Skin epidermis (tissue), 12 donors: ENCODE measurements around the gene NUMA1.

Source experiments
- H3K27ac ChIP-seq, 21 experiments: fragments of 200-600 bp; sonication (generic) in 11 of 21; one replicate each; pipeline ENCODE4 v1.5.0; 2020; ENCODE audit warnings: mild to moderate bottlenecking in 3 of 21, inconsistent platforms in 2 of 21, moderate library complexity in 2 of 21
- H3K4me3 ChIP-seq, 7 experiments: fragments of 200-600 bp; sonication (generic) in 2 of 7; one replicate each; pipeline ENCODE4 v1.5.0; 2020; ENCODE audit warnings: inconsistent platforms in 2 of 7, mild to moderate bottlenecking in 2 of 7, moderate library complexity in 1 of 7

Gene NUMA1

DNA sequence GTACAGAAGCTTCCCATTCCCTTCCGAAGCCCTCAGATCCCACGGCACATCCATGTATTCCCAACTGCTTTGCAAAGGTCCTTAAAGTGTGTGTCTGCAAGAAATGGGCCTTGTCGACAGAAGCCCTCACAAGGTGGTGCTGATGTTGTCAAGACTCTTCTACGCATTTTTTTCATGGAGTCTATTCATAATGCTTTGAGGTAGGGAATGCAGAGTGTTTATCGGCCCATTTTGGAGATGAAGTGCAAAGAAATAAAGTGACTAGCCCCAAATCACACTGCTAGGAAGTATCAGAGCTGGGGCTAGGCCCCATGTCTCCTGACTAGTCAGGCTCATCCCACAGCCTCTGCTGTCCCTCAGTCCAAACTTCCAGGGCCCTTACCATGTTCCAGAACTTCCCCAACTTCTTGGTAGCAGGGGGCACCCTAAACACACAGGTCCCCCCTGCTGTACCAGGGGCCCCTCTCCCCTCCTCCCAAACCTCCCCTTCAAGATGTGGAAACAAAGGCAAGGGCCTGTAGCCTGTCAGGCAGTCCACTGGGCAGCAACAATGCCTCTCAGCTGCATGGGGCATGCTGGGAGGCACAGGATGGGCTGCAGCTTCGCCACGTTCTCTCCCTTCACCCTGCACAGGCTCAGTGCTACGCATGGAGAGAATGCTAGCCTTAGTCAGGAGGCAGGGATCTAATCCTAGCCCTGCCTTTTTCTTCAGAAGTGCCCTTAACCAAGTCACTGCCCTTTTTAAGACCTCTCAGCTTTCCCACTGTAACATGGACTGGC, 73.8 kb downstream of the NUMA1 start:
- Histone ChIP-seq H3K4me3 (no peak overlapping the region), H3K27ac (peak overlapping the region in 2 of 21 experiments; percentile 1 to 6)

DNA sequence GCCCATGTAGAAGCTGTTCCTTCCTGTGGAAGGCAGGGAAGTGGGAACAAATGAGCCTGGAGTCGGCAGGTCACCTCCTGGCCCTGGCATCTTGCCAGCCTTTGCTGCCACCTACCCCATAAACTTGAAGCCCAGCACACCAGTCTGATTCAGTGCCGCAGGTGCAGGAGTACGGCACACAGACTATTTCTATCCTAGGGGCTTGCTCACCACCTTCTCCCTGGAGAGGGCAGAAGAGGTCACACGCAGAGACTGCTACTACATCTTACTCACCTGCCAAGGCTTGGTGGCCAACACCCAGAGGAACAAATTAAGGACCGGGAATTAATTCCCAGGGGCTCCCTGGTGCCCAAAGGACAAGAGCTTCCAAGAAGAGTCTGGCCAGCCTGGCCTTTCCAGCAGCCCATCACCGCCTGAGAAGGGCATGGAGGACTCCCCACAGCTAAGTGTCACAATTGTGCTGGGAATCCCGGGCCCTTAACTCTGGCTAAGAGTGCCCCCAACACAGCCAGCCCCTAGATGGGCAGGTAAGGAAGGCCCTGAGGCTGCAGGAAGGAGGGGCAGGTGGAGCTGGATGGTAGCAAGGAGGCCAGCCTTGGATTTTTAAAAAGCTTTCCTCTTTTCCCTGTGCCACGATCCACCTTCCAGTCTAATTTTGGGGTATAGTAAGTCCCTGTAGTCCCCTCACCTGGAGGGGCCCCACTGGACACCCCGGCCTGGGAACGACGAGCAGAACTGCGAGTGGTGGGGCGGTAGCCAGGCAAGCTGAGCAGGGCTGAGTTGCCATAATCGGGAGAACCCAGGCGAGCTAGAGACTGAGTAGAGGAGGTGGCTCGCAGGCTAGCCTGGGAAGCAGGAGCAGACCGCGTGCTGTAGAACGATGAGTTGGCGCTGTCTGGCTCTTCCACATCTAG, 74.7 kb downstream of the NUMA1 start:
- Histone ChIP-seq H3K27ac (peak overlapping the region in 3 of 21 experiments; percentile 1 to 21 (median 3)), H3K4me3 (no peak overlapping the region)

- no peak overlapping the region for H3K4me3 ChIP-seq
- peak overlapping the region in 2 of 21 experiments; percentile 3 to 21 for H3K27ac ChIP-seq
Measured at GRCh38 chr11:72004515-72005346, 75.6 kb downstream of the NUMA1 start.

DNA sequence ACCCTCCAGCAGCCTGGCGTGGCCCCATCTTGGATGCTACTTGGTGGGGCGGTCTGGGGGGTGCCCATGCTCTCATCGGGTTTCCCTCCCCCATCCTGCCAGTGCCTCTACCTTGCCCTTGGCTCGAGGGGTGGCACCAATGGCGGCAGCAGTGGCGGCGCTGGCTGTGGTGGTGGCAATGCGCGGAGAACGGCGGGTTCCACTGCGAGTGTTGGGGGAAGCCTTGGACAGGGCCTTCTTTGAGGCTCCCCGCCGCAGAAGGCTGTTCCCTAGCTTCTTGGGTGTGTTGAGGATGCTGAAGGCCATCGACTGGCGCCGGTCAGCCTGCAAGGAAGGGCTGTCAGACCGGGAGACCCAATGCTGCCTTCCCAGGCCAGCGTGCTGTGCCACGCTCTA, 76.6 kb downstream of the NUMA1 start:
- Histone ChIP-seq H3K27ac (peak overlapping the region in 1 of 21 experiments; percentile 7), H3K4me3 (no peak overlapping the region)

DNA sequence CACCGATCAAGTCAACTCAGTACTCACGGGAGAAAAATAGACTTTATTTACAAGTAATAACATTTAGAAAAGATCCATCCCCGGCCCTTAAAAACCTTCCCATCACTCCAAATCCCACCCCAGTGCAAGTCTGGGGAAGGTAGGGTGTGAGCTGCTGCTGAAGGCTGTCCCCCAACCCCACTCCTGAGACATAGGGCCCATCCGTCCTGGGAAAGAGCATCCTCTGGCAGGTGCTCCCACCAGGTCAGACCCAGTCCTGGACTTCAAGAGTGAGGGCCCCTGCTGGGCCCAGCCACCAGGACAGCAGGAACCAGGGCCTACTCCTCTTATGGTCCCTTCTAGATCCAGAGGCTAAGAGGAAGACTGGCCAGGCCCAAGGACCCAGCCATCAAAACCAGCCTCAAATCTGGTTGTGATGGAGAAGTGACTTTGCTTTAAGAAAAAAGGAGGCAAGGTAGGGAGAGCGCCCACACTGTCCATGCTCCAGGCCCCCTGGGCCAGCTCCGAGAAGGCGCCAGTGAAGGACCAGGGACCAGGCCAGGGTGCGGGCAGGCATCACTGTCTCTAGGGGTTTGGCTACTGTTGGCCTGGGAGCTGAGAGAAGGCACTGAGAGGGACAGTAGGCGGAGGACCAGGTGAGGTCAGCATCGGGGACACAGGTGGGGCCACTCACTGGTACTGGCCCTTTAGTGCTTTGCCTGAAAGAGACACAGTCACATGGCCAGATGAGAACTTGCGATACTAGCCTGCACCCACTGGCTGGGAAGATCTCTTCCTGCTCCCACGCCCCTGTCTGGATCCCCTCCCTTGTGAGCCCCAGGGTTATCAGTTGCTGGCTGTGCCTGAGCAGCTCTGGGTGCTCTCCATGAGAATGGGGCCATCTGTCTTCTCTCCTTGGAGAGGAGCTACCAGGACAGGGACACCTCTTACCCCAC, 77.2 kb downstream of the NUMA1 start:
- H3K27ac ChIP-seq = peak overlapping the region in 2 of 21 experiments; percentile 7 to 28
- no peak overlapping the region for H3K4me3 ChIP-seq

DNA sequence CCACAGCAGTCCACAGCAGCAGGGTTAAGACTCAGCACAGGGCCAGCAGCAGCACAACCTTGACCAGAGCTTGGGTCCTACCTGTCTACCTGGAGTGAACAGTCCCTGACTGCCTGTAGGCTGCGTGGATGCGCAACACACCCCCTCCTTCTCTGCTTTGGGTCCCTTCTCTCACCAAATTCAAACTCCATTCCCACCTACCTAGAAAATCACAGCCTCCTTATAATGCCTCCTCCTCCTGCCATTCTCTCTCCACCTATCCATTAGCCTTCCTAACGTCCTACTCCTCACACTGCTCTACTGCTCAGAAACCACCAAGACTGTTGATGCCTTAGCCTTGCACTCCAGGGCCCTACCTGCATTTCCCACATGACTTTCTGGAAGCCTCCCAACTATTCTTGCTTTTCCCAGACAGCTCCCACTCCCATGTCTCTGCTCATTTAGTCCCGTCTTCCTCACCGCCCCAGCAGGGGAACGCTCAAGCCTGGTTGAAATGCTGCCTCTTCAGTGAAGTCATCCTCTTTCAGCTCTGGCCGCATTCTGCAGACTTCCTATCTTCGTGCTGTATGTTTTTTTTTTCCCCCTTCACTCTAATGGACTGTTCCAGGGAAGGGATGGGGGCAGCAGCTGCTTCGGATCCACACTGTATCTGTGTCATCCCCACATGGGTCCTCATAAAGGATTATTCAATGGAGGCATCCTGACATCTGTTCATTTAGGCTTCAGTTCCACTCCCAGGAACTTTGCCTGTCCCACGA, 78.3 kb downstream of the NUMA1 start:
- Histone ChIP-seq H3K27ac (peak overlapping the region in 3 of 21 experiments; percentile 8 to 43 (median 28)), H3K4me3 (no peak overlapping the region)

- no peak overlapping the region for H3K4me3 ChIP-seq
- H3K27ac ChIP-seq = peak overlapping the region in 2 of 21 experiments; percentile 8 to 43
Measured at GRCh38 chr11:72001285-72001684, 79.1 kb downstream of the NUMA1 start.

GRCh38 chr11:72000202-72000867, 80.0 kb downstream of the NUMA1 start:
- no peak overlapping the region for H3K4me3 ChIP-seq
- peak overlapping the region in 14 of 21 experiments; percentile 1 to 85 (median 76) for H3K27ac ChIP-seq

- peak overlapping the region in 17 of 21 experiments; percentile 1 to 85 (median 76) for H3K27ac ChIP-seq
- peak overlapping the region in 4 of 7 experiments; percentile 6 to 27 (median 24) for H3K4me3 ChIP-seq
Measured at GRCh38 chr11:71999798-72000197, 80.5 kb downstream of the NUMA1 start.

DNA sequence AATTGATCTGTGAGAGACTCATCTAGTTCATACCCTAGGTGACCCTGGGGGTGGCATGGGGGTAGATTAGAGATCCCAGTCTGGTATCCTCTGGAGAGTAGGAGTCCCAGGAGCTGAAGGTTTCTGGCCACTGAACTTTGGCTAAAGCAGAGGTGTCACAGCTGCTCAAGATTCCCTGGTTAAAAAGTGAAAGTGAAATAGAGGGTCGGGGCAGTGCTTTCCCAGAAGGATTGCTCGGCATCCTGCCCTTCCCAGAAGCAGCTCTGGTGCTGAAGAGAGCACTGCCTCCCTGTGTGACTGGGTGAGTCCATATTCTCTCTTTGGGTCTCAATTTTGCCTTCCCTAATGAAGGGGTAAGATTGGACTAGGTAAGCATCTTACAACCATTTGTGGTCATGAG, 81.0 kb downstream of the NUMA1 start:
- Histone ChIP-seq H3K4me3 (peak overlapping the region in 5 of 7 experiments; percentile 6 to 27 (median 23)), H3K27ac (peak overlapping the region in 20 of 21 experiments; percentile 3 to 85 (median 72))

- H3K27ac ChIP-seq = peak within 1 kb of the TSS in 20 of 21 experiments; percentile 3 to 85 (median 72)
- H3K4me3 ChIP-seq = peak within 1 kb of the TSS in 5 of 7 experiments; percentile 6 to 27 (median 23)
Measured at GRCh38 chr11:71998649-71999310, 81.6 kb downstream of the NUMA1 start, which contains the start of gene IL18BP. Gene IL18BP, plus strand, starts transcription at chr11:71998909. Its CDS starts 1,076 bp downstream, at chr11:71999985.

- peak overlapping the region in 15 of 21 experiments; percentile 7 to 85 (median 76) for H3K27ac ChIP-seq
- H3K4me3 ChIP-seq = no peak overlapping the region
Measured at GRCh38 chr11:71998061-71998460, 82.3 kb downstream of the NUMA1 start.

GRCh38 chr11:71997594-71997993, 82.7 kb downstream of the NUMA1 start:
- Histone ChIP-seq H3K27ac (peak overlapping the region in 10 of 21 experiments; percentile 7 to 85 (median 69)), H3K4me3 (no peak overlapping the region)

- H3K4me3 ChIP-seq = no peak overlapping the region
- peak overlapping the region in 3 of 21 experiments; percentile 41 to 85 (median 79) for H3K27ac ChIP-seq
Measured at GRCh38 chr11:71996946-71997345, 83.4 kb downstream of the NUMA1 start.

DNA sequence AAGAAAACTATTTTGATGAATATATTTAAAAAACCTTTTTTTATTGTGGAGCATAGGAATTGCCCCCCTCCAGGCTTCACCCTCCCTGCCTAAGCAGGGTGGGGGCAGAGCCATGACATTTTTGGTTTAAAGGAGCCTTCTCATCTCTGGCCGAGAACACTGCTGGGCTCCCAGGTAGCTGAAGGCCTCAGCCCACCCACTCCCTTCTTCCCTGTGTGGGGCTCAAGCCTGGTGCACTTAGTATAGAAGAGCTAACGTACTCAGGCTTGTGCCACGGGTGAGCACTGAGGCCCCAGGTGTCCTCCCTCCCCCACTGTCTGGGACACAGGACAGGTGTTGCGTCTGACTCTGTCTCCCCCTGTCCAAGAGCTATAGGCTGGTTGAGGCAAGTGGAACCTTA, 83.8 kb downstream of the NUMA1 start:
- no peak overlapping the region for H3K4me3 ChIP-seq
- peak overlapping the region in 1 of 21 experiments; percentile 41 for H3K27ac ChIP-seq

DNA sequence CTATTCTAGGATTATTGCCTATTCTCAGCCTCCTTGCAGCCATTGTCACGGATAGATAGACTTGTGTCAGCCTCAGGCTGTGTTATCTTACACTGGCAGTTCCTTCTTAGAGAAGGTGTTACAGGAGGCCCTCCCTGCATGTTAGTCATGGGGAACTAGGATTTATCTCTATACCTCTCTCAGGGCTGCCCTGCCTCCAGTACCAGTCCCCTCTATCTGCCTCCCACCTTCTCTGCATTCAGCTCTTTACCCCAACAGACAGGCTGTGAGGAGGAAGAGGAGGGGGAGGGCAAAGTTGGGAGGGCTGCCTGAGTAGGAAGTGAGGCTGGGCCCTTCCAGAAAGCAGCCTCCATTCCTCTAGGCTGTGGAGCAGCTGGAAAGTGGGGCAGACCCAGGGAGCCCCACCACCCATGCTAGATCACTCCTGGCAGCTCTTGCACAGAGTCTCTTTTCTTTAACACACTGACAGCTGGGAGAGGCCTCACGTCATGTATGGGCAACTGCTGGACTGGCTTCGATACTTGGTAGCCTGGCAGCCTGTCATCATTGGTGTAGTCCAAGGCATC, 84.5 kb downstream of the NUMA1 start:
- H3K27ac ChIP-seq = no peak overlapping the region
- no peak overlapping the region for H3K4me3 ChIP-seq
